ENCODE results near the gene GNAO1.

Gene GNAO1

DNA sequence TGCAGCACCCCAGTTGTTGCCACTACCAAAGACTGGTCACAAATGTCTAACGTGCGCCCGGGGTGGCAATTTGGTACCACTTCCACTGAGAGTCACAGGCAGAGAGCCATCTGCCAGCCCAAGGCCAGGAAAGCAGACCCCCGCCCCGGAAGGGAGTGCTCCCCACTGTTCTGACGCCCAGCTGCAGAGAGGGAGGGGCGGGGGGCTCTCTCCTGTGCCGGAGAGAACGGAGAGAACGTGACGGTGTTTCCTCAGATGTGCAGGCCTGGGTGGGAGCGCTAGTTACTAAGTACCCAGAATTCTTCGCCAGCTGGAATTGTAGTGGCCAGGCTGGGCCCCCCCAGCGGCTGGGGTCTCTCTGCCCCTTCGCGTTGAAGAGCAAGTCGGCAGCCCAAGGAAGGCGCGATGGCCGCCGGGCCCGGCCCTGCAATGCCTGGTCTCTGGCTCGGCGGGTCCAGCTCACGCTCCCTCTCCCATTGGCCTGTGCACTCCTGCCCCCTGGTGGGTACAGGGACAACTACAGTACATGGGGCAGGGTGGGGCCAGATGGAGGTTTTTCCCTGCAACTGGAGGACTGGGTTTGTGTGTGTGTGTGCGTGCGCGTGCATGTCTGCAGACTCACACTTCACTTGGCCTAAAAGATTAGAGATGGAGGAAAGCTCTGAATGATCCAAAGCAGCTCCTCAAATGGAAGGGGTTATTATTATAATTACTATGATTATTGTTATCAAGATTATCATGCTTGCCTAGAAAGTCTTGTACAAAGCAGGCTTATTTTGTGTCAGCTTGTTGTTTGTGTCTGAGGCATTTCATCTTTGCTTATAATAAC is 126.9 kb downstream of the GNAO1 start:
- peak; percentile 65 for DNase-seq

DNA sequence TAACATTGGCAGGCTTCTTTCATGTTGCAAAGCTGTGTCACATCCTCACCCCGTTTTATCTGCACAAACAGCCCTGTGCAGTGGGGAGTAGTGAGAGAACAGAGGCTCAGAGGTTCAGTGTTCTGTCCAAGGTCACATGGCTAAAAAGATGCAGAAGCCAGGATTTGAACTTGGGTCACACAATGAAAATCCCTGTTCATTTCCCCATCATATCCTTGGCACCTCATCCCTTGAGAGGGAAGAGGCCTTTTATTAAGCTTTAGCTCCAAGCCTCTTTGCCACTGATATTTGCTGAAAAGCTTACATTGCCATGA is 127.5 kb downstream of the GNAO1 start:
- no peak for DNase-seq

DNA sequence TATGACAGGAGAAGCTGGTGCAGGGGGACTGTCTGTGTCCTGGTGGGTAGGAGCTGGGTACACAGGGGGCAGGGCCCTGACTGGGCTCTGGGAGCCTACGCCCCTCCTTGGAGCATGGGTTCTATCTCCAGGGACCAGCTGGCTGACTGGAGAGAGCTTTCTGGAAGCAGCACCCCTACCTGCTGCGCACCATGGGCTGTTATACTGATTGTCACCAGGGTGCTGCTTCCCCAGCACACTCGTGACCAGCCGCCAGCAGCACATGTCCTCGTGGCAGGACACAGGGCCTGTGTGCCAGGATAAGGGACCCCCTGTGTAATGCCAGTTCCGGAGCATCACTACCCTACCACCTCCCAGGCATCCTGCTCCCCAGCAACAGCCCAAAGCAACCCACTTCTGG is 128.1 kb downstream of the GNAO1 start:
- no peak for DNase-seq

DNA sequence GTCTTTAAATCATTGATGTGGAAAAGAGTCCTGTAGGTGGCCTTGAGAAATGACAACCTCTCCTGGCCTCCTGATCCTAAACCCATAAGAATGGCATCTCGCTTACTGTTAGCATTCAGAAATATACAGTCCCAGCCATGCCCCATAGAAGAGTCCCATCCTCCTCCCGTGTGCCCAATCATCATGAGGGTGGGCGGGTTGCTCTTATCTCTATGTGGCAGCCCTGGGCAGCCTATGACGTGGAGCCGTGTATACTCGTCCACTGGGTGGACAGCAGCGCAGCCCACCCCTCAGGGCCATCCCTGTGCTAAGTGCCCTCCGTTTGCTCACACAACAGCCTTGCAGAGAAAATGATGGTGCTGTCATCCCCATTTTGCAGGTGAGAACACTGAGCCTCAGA is 128.8 kb downstream of the GNAO1 start:
- no peak for DNase-seq

DNA sequence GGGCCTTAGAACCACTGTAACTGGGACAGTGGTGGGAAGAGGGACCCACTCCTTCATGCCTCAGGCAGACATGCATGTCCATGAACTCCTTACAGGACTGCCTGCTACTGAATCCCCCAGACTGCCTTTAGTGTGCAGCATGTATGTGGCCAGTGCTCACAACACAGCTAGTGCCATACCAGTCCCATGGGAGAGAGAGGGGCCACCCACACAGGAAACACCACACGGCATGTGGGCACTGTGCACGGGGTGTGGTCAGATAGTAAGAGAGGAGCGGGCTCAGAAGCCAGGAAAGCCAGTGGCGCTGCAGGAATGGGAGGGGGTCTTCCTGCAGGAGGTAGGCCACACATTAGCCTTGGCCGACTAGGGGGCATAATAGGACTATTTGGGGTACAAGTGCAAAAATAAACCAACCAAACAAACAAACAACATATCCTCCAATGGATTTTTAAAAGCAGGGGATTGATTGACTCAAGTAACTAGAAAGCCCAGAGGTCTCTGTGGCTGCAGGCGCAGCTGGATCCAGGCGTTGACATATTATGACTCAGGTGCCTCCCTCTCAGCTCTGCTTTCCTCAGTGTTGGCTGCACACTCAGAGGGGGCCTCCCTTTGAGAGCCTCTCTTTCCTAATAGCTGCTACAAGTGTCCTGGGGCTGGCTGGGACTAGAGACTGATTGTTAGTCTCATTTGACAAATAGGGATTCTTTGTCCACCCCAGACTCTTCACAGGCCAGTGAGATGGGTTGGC is 129.7 kb downstream of the GNAO1 start:
- no peak for DNase-seq

DNA sequence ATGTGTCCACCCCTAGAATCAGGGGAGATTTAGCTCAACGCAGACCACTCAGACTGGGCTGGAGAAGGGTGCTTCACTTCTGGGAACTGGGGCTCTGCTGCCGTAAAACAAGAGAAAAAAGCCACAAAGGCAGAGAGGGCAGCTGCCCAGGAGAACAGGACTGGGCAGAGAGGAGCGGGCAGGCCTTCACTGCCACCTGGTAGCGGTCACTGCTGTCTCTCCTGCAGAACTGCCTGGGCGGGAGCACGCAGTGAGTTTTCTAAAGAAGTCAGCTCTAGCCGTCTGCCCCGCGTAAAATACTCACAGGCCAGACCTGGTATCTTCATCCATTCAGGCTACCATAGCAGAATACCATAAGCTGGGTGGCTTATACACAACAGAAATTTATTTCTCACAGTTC is 130.3 kb downstream of the GNAO1 start:
- DNase-seq: no peak

DNA sequence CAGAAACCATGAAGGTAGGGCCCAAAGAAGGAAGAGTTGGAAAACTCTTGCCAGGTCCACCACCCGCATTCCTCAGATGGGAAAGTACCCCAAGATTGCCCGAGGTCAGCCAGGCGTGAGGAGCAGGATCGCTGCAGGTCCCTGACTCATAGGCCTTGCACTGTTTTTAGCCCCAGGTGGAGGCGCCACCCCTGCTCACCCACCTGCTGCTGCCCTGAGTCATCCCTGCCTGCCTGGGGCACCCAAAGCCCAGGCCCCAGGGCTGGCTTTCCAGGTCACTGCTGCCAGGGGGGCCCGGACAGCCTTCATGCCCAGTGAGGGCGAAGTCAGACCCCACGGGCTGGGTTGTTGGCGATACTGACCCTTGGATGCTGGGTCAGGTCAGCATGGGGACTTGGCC is 133.1 kb downstream of the GNAO1 start:
- DNase-seq: no peak

DNA sequence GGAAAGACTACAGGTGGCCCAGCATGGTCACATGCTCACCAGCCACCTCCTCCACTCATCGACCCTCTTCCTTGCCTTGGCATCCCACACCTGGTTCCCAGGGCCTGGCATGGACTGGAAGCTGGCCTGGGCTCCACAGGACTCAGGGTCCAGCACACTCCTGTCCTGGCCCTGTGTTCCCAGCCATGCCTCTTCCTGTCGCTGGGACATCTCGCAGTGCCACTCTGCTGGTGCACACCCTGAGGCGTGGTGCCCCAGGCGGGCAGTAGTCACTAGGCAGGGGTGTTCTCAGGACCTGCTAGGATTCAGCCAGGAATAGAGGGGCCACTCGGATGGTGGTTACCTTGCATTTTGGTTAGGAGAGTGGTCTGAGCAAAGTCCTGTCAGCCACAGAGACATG is 134.7 kb downstream of the GNAO1 start:
- no peak for DNase-seq

DNA sequence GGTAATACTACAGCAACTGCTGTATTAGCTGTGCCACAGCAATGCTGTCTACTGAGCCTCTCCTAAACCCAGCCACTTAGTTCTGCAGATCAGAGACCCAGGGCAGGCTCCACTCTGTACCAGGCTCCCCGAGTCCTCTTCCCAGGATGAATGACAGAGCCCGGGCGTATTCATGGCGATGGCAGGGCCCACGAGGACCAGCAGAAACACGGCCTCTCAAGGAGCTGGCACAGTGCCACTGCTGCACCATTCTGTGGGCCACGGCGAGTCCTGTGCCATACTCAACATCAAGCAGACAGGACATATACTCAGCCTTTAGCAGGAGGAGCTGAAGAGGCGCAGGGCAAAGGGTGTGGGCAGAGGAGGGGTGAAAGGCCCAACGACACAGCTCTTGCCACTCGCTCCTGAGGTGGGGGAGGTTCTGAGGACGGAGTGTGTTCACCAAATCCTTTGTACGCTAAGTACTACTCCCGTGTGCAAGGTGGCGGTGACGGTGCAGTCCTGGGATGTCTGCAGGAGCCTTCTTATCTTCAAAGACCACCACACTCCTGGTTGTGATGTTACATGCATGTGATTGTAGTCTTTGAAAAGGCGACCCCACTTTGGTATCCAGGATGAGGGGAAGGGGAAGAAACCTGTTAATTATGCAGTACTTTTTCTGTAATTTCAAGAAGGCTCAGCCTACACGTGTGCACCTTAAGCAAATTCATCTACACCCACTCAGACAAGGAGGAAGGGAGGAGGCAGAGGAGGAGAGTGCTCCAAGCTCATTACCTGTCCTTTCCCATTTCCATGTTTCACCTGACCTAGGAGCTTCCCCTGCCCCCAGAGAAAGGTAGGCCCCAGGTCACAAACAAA is 136.0 kb downstream of the GNAO1 start:
- no peak for DNase-seq

DNA sequence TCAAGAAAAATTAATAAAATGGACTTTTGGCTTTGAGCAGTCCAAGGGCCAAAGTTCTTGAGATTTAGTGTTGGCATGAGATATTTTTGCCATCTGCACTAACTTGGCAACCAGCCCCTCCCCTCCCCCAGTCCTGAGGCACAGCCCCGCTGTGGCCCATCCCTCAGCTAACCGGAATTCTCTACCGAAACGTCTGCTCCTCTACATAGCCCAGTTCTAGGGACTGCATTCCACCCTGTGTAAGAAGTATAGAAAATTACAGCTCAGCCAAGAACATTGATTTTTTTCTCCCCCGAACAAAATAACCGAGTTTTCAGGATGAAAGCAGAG is 136.6 kb downstream of the GNAO1 start:
- no peak for DNase-seq

DNA sequence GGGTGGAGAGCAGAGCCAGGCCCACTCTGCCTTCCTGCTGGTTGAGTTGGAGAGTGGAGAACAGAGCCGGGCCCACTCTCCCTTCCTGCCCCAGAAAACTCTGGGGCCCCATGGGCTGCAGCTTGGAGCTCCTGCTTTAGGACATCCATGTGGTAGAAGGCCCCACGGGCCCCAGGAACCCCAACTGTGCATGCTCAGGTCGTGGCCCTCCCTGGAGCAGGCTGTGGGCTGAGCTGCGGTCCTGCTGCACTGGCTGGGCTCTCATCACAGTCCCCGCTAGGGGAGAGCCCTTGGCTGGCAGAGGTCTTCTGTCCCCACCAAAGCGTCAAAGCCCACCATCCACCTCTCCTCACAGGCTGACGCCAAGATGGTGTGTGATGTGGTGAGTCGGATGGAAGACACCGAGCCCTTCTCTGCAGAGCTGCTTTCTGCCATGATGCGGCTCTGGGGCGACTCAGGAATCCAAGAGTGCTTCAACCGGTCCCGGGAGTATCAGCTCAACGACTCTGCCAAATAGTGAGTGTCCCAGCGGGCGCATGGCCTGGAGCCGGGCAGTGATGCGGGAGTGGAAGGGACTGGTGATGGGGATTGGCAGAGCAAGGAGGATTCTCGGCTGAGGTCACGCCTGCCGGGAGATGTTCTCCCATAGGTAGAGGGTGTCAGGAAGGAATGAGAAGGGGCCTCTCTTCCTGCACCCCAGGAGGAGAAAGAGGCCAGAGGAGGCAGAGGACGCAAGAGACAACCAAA is 137.2 kb downstream of the GNAO1 start:
- DNase-seq: no peak

DNA sequence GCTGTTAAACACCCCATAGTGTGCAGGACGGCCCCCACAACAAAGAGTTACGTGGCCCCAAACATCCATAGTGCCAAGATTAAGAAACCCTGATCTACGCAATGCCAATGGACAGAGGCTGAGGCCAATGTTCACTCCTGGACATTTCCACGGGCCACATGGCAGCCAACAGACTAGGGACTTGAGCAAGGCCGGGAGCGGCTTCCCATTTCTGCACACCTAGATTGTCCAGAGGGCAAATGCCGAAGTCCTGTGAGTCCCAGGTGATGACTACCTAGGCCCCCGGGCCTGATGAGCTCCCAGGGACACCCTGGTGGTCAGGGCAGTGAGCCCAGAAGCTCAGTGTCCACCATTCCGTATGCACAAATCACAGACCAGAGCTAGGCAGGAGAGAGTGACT is 138.6 kb downstream of the GNAO1 start:
- DNase-seq: no peak

DNA sequence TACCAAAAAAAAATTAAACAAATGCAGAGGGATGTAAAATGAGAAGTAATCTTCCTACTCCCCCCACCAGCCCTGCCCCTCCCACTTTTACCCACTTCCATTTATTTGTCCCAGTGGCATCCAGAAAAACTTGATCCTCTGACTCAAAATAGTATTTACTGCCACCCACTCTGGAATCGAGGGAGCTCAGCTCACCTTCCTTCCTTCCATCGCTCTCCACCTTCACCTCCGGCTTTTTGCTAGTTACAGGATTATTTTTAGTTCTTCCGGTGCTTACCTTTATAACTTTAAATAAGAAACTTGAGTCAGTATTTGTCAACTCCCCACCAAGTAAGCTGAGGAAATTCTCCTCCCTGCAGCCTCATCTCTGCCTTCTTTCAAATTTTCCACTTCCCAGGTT is 139.2 kb downstream of the GNAO1 start:
- DNase-seq: no peak

DNA sequence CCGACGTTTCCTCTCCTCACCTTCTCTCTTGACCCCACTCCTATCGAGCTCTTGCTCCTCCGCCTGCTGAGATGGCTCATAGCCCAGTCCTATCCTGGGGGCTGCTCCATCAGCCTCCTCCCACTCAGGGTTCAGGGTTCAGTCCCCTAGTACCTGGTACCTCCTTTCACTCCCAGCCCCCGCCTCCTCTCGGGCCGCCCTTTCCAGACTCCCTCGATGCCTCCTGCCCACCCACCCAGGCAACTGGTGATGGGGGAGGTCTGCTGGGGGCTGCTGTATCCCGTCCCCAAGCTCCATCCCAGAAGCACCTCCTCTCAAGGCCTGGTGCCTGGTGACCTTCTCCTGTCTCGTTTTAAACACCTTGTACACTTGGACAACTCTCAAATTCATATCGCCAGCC is 140.1 kb downstream of the GNAO1 start:
- no peak for DNase-seq

DNA sequence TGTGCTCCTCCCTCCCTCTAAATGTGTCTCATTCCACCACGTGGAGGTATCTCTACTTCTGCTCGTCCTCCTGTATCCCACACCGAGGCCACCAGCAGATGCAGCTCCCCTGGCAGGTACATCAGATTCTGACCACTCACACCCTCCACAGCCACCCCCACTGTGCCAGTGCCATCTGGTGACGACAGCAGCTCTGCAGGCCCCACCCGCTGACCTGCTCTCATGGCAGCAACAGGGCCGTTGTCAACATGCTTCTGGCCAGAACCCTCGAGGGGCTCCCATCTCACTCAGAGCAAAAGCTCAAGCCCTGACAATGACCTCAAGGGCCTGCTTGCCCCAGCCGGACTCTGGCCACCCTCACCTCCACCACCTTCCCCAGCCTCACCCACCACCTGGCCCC is 140.6 kb downstream of the GNAO1 start:
- DNase-seq: no peak

DNA sequence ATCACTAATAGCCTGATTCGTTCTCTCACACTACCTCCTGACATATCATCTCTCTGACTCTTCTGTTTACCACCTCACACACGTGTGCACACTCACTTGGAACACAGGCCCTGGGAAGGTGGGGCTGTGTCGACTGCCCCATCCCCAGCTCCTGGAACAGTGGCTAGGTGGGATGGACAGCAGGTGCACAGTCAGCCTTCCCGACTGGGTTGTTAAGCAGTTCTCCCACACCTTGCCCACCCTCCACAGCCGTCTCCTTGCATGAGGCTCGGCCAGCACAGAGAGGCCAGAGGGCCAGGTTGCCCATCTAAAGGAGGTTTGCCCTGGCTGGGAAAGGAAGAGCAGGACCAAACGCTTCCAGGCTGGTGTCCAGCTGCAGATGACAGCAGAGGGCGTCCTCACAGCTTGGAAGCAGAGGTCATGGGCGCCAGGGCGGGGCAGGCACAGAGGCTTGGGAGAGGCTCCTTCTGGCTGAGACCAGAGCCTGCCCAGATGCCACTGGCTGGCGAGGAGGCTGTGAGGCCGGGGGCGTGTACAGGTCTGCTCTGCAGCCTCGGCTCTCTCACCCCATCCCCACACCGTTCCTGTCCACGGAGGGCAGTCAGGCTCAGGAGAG is 141.3 kb downstream of the GNAO1 start:
- DNase-seq: no peak

DNA sequence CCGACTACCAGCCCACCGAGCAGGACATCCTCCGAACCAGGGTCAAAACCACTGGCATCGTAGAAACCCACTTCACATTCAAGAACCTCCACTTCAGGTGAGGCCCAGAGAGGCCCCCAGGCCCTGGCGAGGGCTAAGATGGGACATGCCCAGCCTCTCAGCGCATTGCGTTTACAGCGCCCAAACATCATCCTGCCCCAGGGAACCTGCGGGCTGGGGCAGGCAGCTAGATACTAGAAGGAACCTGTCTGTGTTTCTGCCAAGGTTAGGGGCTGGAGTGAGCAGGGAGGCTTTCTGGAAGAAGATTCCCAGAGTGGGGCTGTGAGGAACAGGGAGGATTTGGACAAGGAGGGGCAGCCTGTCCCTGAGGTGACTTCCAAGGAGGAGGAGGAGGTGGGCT is 143.5 kb downstream of the GNAO1 start:
- DNase-seq: no peak

DNA sequence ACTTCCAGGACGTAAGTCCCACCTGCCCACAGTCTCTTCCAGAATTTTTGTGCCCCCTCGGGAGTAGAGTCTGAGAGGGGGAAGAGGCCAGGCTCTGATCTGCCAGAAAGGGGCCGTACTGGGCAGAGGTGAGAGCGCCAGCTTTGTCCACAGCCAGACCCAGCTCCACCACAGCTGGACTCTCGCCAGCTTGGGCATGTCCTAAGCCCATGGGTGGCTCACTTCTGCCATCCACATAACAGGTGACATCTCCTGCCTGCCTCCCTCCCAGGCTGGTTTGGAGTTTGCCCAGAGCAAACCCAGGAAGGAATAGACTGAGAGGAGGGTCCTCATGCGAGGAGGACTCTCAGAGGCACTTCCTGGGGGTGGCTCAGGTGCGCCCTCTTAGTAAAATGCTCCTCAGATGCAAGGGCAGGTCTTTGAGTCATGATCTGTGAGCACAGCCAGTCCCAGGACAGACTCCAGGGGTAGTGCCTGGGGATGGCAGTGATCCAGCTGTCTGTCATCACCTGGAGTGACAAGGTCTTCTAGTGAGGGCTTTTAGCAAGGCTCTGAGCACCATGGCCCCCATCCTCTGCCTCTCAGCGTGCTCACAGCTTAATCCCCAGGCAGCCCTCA is 144.9 kb downstream of the GNAO1 start:
- DNase-seq: no peak

DNA sequence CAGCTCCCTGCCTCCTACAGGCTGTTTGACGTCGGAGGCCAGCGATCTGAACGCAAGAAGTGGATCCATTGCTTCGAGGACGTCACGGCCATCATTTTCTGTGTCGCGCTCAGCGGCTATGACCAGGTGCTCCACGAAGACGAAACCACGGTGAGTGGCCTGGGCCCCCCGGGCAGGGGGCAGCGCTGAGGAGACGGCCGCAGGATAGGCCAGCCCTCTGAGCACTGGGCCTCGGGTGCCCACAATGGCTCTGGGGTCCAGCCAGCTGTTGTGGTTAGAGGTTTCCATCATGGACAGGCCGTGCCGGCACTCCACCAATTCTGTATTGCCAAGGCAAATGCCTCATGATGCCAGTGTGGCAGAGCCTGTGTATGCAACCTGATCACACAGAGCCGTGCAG is 145.4 kb downstream of the GNAO1 start:
- no peak for DNase-seq

DNA sequence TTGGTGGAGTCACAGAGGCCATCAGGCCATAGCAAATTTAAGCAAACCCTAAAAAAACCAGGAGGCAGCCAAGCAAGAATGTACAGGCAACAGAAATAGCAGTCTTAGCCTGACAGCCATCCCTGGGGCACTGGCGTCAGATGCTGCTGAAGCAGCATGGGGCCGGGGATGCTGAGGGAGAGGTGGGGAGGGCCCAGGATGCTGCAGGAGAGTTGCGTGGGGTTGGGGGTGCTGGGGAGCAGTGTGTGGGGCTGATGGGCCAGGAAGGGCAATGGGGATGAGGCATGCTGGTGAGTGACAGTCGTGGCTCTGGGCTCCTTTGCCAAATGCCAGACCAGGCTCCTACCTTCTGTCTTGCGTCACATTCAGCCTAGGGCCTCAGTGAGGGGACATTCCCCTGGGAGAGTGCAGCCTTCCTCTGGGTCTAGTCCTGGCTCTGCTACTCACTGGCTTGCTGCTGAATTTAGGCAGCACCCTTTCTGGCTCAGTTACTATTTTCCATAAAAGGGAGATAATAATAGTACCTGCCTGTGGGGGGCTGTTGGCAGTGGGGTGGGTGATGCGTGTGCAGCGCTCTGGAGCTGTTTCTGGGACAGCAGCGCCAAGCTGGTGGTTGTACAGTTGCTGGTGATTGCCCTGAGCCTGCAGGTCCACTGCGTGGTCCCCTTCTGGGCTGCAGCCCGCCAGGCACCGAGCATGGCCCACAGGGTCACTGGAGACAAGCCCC is 146.0 kb downstream of the GNAO1 start:
- DNase-seq: no peak

DNA sequence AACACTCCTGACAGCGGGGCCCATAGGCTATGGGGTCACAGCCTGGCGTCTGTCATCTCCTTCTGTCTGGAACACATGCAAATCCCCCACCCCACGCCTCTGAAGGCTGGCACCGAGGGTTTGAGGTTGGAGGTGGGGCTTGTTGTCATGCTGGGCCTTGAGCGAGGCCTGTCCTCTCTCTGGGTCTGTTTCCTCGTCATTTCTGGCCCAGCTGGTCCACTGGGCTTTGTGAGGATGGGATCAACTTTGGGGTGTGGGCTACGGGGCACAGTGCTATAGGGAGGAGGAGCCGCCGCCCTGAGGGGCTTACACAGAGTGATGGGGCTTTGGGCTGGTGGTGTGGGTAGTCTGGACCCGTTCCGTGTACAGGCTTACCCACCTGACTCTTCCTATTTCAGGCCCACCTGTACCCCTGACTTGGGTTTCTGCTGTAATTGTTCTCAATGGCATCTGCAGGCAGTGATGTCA is 146.6 kb downstream of the GNAO1 start:
- no peak for DNase-seq
